ENCODE results near the gene SLC4A7. TPM values are rescaled to one million over a fixed set of nuclear protein-coding genes. Genes with fewer than 3 reads are reported as not detected.

Gene SLC4A7
- total and polyA plus RNA-seq, 3 donors from 2014 or later = 17.7 to 46.6 (median 43.2) TPM

DNA sequence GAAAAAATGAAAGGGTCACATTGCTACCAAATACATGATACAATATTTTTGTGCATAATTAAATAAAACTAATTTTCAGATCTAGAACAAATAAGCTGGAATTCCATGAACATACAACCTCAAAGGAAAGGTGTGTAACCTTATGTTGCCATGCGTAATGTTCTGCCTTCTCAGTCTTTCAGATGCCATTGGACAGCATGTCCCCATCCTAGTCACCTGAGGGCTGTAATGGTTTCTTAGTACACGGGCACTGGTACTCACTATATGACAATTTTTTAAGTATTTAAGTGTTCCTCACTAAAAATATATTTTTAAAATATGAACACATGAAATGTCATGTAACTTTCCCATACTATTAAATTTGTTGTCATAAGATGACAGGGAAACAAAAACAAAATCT lies 139.1 kb downstream of the SLC4A7 start:
- TF ChIP-seq POLR2A (IDR thresholded peaks at IDR 0.05) = no peak
- TF ChIP-seq, protein P1, sequence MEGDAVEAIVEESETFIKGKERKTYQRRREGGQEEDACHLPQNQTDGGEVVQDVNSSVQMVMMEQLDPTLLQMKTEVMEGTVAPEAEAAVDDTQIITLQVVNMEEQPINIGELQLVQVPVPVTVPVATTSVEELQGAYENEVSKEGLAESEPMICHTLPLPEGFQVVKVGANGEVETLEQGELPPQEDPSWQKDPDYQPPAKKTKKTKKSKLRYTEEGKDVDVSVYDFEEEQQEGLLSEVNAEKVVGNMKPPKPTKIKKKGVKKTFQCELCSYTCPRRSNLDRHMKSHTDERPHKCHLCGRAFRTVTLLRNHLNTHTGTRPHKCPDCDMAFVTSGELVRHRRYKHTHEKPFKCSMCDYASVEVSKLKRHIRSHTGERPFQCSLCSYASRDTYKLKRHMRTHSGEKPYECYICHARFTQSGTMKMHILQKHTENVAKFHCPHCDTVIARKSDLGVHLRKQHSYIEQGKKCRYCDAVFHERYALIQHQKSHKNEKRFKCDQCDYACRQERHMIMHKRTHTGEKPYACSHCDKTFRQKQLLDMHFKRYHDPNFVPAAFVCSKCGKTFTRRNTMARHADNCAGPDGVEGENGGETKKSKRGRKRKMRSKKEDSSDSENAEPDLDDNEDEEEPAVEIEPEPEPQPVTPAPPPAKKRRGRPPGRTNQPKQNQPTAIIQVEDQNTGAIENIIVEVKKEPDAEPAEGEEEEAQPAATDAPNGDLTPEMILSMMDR (IDR thresholded peaks at IDR 0.05) = no peak
- H3K27ac ChIP-seq = no peak overlapping the region
- DNase-seq = no peak
- H3K4me1 ChIP-seq = no peaks in the 10 kb centered on the region
- no peaks in the 10 kb centered on the region for H3K9me3 ChIP-seq
- H3K36me3 ChIP-seq (ENCODE audit: low read depth, missing control alignments) = no peaks in the 10 kb centered on the region
- WGBS, 2 donors = 95% methylated on average over 2 of the region's 2 CpGs
- H3K4me3 ChIP-seq = no peak overlapping the region
- H3K27me3 ChIP-seq = no peaks in the 10 kb centered on the region
- intact Hi-C loops (cut with DNase I; ENCODE audit: low total_unique reads) = no loop called here

GRCh38 chr3:27344192-27344591 lies 140.0 kb downstream of the SLC4A7 start:
- H3K36me3 ChIP-seq (ENCODE audit: low read depth, missing control alignments) = no peaks in the 10 kb centered on the region
- no peak for DNase-seq
- TF ChIP-seq POLR2A (IDR thresholded peaks at IDR 0.05) = no peak
- TF ChIP-seq, protein P1 (IDR thresholded peaks at IDR 0.05) = no peak
- no peak overlapping the region for H3K27ac ChIP-seq
- WGBS, 2 donors = 92 to 95% methylated on average over 3 of the region's 3 CpGs
- no peak overlapping the region for H3K4me3 ChIP-seq
- no peaks in the 10 kb centered on the region for H3K9me3 ChIP-seq
- intact Hi-C loops (cut with DNase I; ENCODE audit: low total_unique reads) = no loop called here
- no peaks in the 10 kb centered on the region for H3K4me1 ChIP-seq
- no peaks in the 10 kb centered on the region for H3K27me3 ChIP-seq

DNA sequence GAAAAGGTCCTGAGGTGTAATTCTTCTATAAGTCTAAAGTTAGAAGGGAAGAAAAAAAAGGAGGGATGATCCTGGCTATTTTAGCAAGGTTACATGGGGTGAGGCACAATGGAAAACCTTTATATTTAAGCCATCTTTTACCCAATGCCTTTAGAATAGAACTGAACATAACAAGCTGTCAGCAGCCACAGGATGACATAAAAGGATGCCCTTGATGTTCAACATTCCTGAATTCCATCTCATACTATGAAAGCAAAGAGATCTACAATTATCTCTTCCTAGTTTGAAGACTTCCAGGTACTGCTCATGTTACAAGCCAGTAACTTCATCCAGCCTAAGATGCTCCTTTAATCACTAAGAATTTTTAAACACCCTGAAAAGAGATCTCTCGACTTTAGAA lies 141.9 kb downstream of the SLC4A7 start:
- TF ChIP-seq, protein P1 (IDR thresholded peaks at IDR 0.05) = no peak
- no peak for TF ChIP-seq POLR2A (IDR thresholded peaks at IDR 0.05)
- no peak for DNase-seq
- H3K4me3 ChIP-seq = no peak overlapping the region
- no peaks in the 10 kb centered on the region for H3K27me3 ChIP-seq
- H3K36me3 ChIP-seq (ENCODE audit: low read depth, missing control alignments) = no peaks in the 10 kb centered on the region
- H3K27ac ChIP-seq = no peak overlapping the region
- intact Hi-C loops (cut with DNase I; ENCODE audit: low total_unique reads) = no loop called here
- no peaks in the 10 kb centered on the region for H3K9me3 ChIP-seq
- H3K4me1 ChIP-seq = no peaks in the 10 kb centered on the region
- WGBS, 2 donors = 77 to 94% methylated on average over 1 of the region's 1 CpG

DNA sequence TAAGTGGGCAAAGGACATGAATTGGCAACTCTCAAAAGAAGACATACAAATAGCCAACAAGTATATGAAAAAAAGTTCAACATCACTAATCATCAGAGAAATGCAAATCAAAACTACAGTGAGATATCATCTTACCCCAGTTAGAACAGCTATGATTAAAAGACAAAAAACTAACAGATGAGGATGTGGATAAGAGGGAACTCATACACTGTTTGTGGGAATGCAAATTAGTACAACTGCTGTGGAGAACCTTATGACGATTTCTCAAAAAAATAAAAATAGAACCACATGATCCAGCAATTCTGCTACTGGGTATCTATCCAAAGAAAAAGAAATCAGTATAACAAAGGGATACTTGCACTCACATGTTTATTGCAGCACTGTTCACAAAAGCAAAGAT lies 143.7 kb downstream of the SLC4A7 start:
- Histone ChIP-seq H3K27me3 (no peaks in the 10 kb centered on the region), H3K36me3 (ENCODE audit: low read depth, missing control alignments) (no peaks in the 10 kb centered on the region), H3K4me1 (no peaks in the 10 kb centered on the region), H3K27ac (no peak overlapping the region), H3K9me3 (no peaks in the 10 kb centered on the region), H3K4me3 (no peak overlapping the region)
- WGBS, 2 donors = 58 to 71% methylated on average over 1 of the region's 1 CpG
- no peak for DNase-seq
- TF ChIP-seq, protein P1 (IDR thresholded peaks at IDR 0.05) = no peak
- no peak for TF ChIP-seq POLR2A (IDR thresholded peaks at IDR 0.05)
- intact Hi-C loops (cut with DNase I; ENCODE audit: low total_unique reads) = no loop called here

DNA sequence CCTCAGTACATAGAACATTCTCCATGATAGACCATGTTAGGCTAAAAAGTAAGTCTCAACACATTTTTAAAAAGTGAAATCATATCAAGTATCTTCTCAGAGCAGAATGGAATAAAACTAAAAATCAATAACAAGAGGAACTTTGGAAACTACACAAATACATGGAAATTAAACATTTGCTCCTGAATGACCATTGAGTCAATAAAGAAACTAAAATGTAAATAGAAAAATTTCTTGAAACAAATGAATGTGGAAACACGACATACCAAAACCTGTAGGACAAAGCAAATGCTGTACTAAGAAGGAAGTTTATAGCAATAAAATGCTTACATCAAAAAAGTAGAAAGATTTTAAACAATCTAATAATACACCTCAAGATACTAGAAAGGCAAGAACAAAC lies 148.6 kb downstream of the SLC4A7 start:
- no peak overlapping the region for H3K27ac ChIP-seq
- no peak overlapping the region for H3K4me3 ChIP-seq
- no peaks in the 10 kb centered on the region for H3K36me3 ChIP-seq (ENCODE audit: low read depth, missing control alignments)
- no peaks in the 10 kb centered on the region for H3K27me3 ChIP-seq
- no peak for DNase-seq
- TF ChIP-seq, protein P1 (IDR thresholded peaks at IDR 0.05) = no peak
- no peak for TF ChIP-seq POLR2A (IDR thresholded peaks at IDR 0.05)
- H3K9me3 ChIP-seq = no peaks in the 10 kb centered on the region
- H3K4me1 ChIP-seq = no peaks in the 10 kb centered on the region
- intact Hi-C loops (cut with DNase I; ENCODE audit: low total_unique reads) = no loop called here
- WGBS, 2 donors = 87 to 89% methylated on average over 1 of the region's 1 CpG
